Muscle of leg (tissue), 16 donors: ENCODE measurements around the gene LIMA1. TPM values are rescaled to one million over a fixed set of nuclear protein-coding genes. Genes with fewer than 3 reads are reported as not detected.
"Not testable (repeated sequence)": the region's sequence is repeated elsewhere in the genome, so short reads cannot be mapped to it uniquely, and the experiment has no call there.

ENCODE experiments used
- DNase-seq: peaks from one replicate; pipeline ENCODE4 v3.0.0; 2013
- H3K27ac ChIP-seq: one replicate; pipeline ENCODE4 v1.5.1; 2013; ENCODE audit warnings: mild to moderate bottlenecking, low read length, control low read depth
- H3K27me3 ChIP-seq: one replicate; pipeline ENCODE4 v1.6.1; 2013; ENCODE audit warnings: low read length; ENCODE audit not compliant: control insufficient read depth, insufficient read depth
- H3K36me3 ChIP-seq: one replicate; pipeline ENCODE4 v1.6.1; 2013; ENCODE audit warnings: low read length; ENCODE audit not compliant: control insufficient read depth, insufficient read depth
- H3K4me1 ChIP-seq: one replicate; pipeline ENCODE4 v1.6.1; 2013; ENCODE audit warnings: low read length; ENCODE audit not compliant: control insufficient read depth, insufficient read depth
- H3K4me3 ChIP-seq: one replicate; pipeline ENCODE4 v1.5.1; 2013; ENCODE audit warnings: low read length, control low read depth
- H3K9me3 ChIP-seq: replicated peaks from 2 replicates; pipeline ENCODE4 v1.6.1; 2013; ENCODE audit warnings: low read depth, low read length; ENCODE audit not compliant: control insufficient read depth
- WGBS: methylation state at CpG from one replicate; pipeline ENCODE4 v1.1.5; 2013; ENCODE audit warnings: missing lambda C conversion rate; ENCODE audit not compliant: insufficient coverage; 5-methylcytosine and 5-hydroxymethylcytosine counted together
- long read RNA-seq, 11 donors: transcript quantifications; one replicate each; lab custom pipeline, GENCODE V29; 2026
- polyA plus RNA-seq, 8 donors: library from polyadenylated mRNA; unstranded; fragments of 120-200 nt; gene quantifications; one replicate each; pipeline versions ENCODE4 v1.2.1 to v1.2.3, GENCODE V29; 2013; ENCODE audit warnings: inconsistent platforms in 1 of 8, low replicate concordance in 1 of 8; ENCODE audit not compliant: insufficient read length in 8 of 8, insufficient read depth in 1 of 8
- total RNA-seq: library from RNA; stranded (reverse); fragments of 120-200 nt; gene quantifications from one replicate; pipeline ENCODE4 v1.2.4, GENCODE V29; 2013

Gene LIMA1
- total RNA-seq (98.6 TPM), polyA plus RNA-seq (100 to 1,000 TPM in 5 of 8 donors, 10 to 100 TPM in 3; 89.5 to 125 (median 101) TPM)
- long read RNA-seq, donor 1, partial matches to known transcripts: 7 of 18 reads
- long read RNA-seq, donor 1, other reads (novel, unspliced or antisense): 0 of 18 reads
- long read RNA-seq, donor 2, partial matches to known transcripts: 0 of 1 reads
- long read RNA-seq, donor 2, other reads (novel, unspliced or antisense): 0 of 1 reads
- long read RNA-seq, donor 3, transcript LIMA1-201 (11 exons, 3,706 nt): minor isoform, 5 of 27 reads
- long read RNA-seq, donor 3, transcript LIMA1-215 (8 exons, 3,254 nt): major isoform, 11 of 27 reads
- long read RNA-seq, donor 3, partial matches to known transcripts: 5 of 27 reads
- long read RNA-seq, donor 3, other reads (novel, unspliced or antisense): 0 of 27 reads
- long read RNA-seq, donor 4, partial matches to known transcripts: 5 of 11 reads
- long read RNA-seq, donor 4, other reads (novel, unspliced or antisense): 0 of 11 reads
- long read RNA-seq, donor 5, transcript LIMA1-215 (8 exons, 3,254 nt): major isoform, 31 of 64 reads
- long read RNA-seq, donor 5, partial matches to known transcripts: 26 of 64 reads
- long read RNA-seq, donor 5, other reads (novel, unspliced or antisense): 0 of 64 reads
- long read RNA-seq, donor 6, transcript LIMA1-215 (8 exons, 3,254 nt): major isoform, 22 of 64 reads
- long read RNA-seq, donor 6, partial matches to known transcripts: 28 of 64 reads
- long read RNA-seq, donor 6, other reads (novel, unspliced or antisense): 0 of 64 reads
- long read RNA-seq, donor 7, transcript LIMA1-207 (3 exons, 587 nt): minor isoform, 5 of 30 reads
- long read RNA-seq, donor 7, transcript LIMA1-215 (8 exons, 3,254 nt): major isoform, 13 of 30 reads
- long read RNA-seq, donor 7, partial matches to known transcripts: 6 of 30 reads
- long read RNA-seq, donor 7, other reads (novel, unspliced or antisense): 0 of 30 reads
- long read RNA-seq, donor 8, transcript LIMA1-215 (8 exons, 3,254 nt): major isoform, 14 of 22 reads
- long read RNA-seq, donor 8, partial matches to known transcripts: 0 of 22 reads
- long read RNA-seq, donor 8, other reads (novel, unspliced or antisense): 0 of 22 reads
- long read RNA-seq, donor 9, transcript LIMA1-215 (8 exons, 3,254 nt): major isoform, 10 of 15 reads
- long read RNA-seq, donor 9, partial matches to known transcripts: 0 of 15 reads
- long read RNA-seq, donor 9, other reads (novel, unspliced or antisense): 0 of 15 reads
- long read RNA-seq, donor 10, transcript LIMA1-215 (8 exons, 3,254 nt): major isoform, 11 of 29 reads
- long read RNA-seq, donor 10, partial matches to known transcripts: 5 of 29 reads
- long read RNA-seq, donor 10, other reads (novel, unspliced or antisense): 0 of 29 reads
- long read RNA-seq, donor 11, transcript LIMA1-215 (8 exons, 3,254 nt): major isoform, 7 of 58 reads
- long read RNA-seq, donor 11, partial matches to known transcripts: 40 of 58 reads
- long read RNA-seq, donor 11, other reads (novel, unspliced or antisense): 0 of 58 reads

DNA sequence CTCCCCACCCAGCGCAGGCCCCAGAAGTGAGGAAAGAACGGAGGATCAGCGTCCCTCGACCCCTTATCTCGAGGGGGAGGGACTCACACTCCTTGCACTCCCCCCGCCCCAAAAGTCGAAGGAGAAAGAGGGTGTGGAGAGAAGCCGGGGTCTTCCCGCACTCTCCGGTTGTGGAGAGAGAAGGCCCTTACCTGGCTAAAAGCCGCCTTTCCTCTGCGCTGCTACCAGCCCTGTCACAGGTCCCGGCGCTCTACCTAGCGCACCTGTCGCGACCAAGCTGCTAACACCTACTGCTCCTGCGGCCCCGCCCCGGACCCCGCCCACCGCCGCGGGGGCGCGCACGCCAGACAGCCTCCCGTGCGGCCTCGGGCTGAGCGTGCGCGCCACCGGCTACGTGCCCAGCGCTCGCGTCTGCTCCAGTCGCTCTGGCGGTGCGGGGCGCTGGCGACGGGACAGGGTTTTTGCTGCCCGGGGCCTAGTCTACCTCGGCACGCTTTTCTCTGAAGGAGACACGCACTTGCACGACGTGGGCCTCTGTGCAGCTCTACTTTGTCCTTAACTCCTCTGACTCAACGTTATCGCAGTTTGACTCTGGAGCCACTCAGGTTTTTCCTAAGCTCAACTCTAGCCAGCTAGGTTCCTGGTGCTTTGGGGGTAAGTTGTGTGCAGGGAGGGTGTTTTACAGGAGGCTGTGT is at the start of gene LIMA1:
LIMA1 (minus strand) TSS at position 292 of the 695 bp plus-strand sequence. CDS start 34,769 bp downstream, outside the sequence.
- Histone ChIP-seq H3K27me3 (no peaks in the 10 kb centered on the region), H3K4me1 (peaks cover 12% of the 10 kb centered on the region), H3K4me3 (peak within 1 kb of the TSS; percentile 99), H3K9me3 (no peaks in the 10 kb centered on the region), H3K36me3 (no peaks in the 10 kb centered on the region), H3K27ac (peak within 1 kb of the TSS; percentile 90)
- WGBS: under 1% methylated on average over 41 of the region's 52 CpGs
- DNase-seq: peak; percentile 95

DNA sequence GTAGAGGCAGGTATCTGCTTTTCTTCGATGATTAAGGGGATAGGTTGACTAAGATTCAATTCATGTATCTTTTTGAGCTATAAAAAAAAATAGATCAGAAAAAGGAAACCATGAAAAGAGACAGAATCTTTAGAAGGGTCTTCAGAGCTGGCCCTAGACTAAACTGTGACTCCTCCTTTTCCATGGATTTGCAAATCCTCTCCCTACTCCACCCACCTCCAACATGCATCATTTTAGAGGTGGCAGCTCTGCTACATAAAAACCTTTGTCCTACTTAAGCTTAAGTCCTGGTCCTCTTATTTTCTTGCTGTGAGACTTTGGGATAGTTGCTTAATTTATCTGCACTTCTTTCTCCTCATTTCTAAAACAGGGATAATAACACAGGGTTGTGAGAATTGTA is 48.4 kb upstream of the LIMA1 start:
- H3K36me3 ChIP-seq: no peaks in the 10 kb centered on the region
- no peaks in the 10 kb centered on the region for H3K27me3 ChIP-seq
- no peak overlapping the region for H3K4me3 ChIP-seq
- no peaks in the 10 kb centered on the region for H3K4me1 ChIP-seq
- no peak overlapping the region for H3K27ac ChIP-seq
- no CpG with 5 or more reads among the region's 1 CpG for WGBS
- no peaks in the 10 kb centered on the region for H3K9me3 ChIP-seq
- no peak for DNase-seq

DNA sequence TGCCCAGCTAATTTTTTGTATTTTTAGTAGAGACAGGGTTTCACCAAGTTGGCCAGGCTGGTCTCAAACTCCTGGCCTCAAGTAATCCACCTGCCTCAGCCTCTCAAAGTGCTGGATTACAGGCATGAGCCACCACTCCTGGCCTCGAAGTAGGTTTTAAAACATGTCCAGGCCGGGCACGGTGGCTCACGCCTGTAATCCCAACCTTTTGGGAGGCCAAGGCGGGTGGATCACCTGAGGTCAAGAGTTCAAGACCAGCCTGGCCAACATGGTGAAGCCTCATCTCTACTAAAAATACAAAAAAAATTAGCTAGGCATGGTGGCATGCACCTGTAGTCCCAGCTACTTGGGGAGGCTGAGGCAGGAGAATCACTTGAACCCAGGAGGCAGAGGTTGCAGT is 45.3 kb upstream of the LIMA1 start:
- WGBS: 80% methylated on average over 2 of the region's 5 CpGs
- not testable (repeated sequence) for H3K27ac ChIP-seq, H3K27me3 ChIP-seq, H3K4me3 ChIP-seq, H3K9me3 ChIP-seq, H3K4me1 ChIP-seq, DNase-seq, H3K36me3 ChIP-seq

DNA sequence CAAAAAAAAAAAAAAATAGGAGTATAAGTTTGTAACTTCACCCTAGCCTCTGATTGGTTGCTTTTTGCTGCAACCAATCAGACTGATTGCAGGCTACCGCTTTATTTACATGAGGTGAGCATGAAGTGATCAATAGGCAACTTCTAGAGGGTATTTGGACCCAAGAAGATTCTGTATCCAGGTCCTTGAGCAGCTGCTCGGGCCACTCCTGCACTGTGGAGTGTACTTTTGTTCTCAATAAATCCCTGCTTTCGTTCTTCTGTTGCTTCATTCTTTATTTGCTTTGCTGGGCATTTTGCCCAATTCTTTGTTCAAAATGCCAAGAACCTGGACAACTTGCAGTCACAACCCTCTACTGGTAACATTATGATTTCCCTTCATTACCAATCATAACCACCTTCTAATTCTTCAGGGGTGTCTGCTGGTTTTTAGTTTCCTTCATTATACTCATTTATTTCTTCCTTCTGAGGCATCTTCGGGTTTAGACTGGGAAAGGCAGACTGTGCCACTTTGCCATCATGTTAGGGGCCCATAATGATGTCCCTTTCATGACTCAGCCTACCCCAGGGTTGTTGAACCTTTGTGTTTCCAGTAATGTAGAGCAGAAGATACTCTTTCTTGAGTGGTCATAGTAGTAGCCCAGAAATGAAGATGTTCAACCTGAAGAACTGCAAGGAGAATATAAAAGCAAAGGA is 43.4 kb upstream of the LIMA1 start:
- Histone ChIP-seq H3K9me3 (no peaks in the 10 kb centered on the region), H3K36me3 (no peaks in the 10 kb centered on the region), H3K4me3 (no peak overlapping the region), H3K27me3 (no peaks in the 10 kb centered on the region), H3K27ac (no peak overlapping the region), H3K4me1 (no peaks in the 10 kb centered on the region)
- 70% methylated on average over 2 of the region's 4 CpGs for WGBS
- no peak for DNase-seq

DNA sequence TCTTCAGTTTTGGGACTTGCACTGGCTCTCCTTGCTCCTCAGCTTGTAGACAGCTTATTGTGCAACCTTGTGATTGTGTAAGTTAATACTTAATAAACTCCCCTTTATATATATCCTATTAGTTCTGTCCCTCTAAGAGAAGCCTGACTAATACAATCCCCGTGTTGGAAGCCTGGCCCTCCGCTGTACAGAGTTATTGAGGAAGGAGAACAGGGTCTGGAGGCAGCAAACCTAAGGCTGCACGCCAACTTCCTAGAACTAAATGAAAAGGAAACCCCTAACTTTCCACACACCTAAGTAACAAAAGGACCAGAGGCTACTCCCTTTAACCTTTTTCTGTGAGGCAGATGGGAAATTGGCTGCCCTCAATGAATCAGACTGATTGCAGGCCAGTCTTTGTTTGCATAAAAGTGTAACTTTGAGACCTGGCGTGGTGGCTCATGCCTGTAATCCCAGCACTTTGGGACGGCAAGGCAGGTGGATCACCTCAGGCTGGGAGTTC is 42.6 kb upstream of the LIMA1 start:
- H3K36me3 ChIP-seq: no peaks in the 10 kb centered on the region
- H3K4me3 ChIP-seq: no peak overlapping the region
- H3K27ac ChIP-seq: no peak overlapping the region
- H3K9me3 ChIP-seq: no peaks in the 10 kb centered on the region
- no peak for DNase-seq
- 100% methylated on average over 2 of the region's 5 CpGs for WGBS
- no peaks in the 10 kb centered on the region for H3K4me1 ChIP-seq
- H3K27me3 ChIP-seq: no peaks in the 10 kb centered on the region

DNA sequence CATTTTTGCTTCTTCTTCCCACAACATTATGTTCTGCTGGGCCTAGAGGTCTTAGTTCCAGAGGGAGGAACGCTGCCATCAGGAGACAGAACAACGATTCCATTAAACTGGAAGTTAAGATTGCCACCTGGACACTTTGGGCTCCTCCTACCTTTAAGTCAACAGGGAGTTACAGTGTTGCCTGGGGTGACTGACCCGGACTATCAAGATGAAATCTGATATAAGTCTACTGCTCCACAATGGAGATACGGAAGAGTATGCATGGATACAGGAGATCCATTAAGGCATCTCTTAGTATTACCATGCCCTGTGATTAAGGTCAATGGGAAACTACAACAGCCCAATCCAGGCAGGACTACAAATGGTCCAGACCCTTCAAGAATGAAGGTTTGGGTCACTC is 41.5 kb upstream of the LIMA1 start:
- not testable (repeated sequence) for H3K9me3 ChIP-seq, H3K36me3 ChIP-seq, DNase-seq, H3K4me1 ChIP-seq, H3K27me3 ChIP-seq, H3K27ac ChIP-seq, H3K4me3 ChIP-seq
- 82% methylated on average over 2 of the region's 4 CpGs for WGBS

DNA sequence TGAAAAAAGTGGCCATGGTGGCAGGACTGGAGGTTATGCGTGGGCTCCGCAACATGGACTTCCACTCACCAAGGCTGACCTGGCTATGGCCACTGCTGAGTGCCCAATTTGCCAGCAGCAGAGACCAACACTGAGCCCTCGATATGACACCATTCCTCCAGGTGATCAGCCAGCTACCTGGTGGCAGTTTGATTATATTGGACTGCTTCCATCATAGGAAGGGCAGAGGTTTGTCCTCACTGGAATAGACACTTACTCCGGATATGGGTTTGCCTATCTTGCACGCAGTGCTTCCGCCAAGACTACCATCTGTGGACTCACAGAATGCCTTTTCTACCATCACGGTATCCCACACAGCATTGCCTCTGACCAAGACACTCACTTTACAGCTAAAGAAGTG is 40.8 kb upstream of the LIMA1 start:
- WGBS: 97% methylated on average over 5 of the region's 7 CpGs
- not testable (repeated sequence) for H3K27ac ChIP-seq, H3K4me3 ChIP-seq, H3K4me1 ChIP-seq, H3K27me3 ChIP-seq, H3K36me3 ChIP-seq, DNase-seq, H3K9me3 ChIP-seq

DNA sequence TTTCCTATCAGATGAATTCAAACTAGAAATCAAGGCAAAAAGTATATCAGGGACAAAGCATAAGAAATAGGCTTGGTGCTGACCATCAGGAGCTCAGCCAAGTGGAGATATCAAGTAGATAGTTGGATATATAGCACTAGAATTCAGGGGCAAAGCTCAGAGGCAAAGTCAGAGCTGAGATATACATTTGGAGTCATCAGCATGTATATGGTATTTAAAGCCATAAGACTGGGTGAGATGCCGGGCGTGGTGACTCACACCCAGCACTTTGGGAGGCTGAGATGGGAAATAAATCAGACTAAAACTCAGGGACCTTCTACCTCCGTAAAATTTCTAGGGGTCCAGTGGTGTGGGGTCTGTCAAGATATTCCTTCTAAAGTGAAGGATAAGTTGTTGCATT is 38.9 kb upstream of the LIMA1 start:
- no peaks in the 10 kb centered on the region for H3K27me3 ChIP-seq
- H3K4me3 ChIP-seq: no peak overlapping the region
- WGBS: 100% methylated on average over 2 of the region's 3 CpGs
- no peaks in the 10 kb centered on the region for H3K36me3 ChIP-seq
- no peaks in the 10 kb centered on the region for H3K4me1 ChIP-seq
- no peak overlapping the region for H3K27ac ChIP-seq
- no peak for DNase-seq
- H3K9me3 ChIP-seq: no peaks in the 10 kb centered on the region
